ENCODE results near the gene ITLN2.
"Not testable (repeated sequence)": the region's sequence is repeated elsewhere in the genome, so short reads cannot be mapped to it uniquely, and the experiment has no call there.

ITLN2 gene

DNA sequence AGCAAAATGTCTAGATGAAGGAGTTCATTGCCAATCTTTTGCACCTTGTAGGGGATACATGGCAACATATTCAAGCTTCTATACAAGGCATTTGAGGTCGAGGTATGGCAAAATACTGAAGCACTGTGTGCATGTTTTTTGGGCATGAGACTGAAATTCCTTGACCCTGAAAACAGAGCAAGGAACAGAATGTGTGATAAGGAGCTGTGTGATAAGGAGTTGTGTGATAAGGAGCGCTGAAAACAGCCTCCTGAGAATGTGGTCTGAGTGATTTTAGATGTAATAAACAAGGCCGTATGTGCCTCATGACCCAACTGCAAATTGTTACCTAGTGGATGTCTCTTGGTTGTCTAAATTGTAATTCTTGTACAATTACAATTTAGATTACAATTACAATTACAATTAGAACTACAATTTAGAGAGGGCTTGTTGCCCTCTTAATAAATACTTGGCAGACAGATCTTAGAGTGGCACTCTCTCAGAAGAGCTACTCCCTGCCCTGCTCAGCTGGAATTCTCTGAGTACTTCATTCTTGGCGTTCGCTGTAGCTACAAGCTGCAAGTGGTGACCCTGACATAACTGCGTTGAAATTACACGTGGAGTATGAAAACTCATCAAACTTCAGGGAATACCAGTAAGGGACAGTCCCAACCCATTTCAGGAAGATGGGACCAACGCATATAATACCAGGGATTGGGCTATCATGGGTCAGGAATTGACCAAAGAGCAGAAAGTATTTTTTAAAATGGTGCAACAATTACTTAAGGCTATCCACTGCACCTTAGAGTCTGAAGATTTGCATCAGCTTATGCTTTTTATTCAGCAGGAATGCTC is 49.6 kb downstream of the ITLN2 start:
- DNase-seq: no peak

DNA sequence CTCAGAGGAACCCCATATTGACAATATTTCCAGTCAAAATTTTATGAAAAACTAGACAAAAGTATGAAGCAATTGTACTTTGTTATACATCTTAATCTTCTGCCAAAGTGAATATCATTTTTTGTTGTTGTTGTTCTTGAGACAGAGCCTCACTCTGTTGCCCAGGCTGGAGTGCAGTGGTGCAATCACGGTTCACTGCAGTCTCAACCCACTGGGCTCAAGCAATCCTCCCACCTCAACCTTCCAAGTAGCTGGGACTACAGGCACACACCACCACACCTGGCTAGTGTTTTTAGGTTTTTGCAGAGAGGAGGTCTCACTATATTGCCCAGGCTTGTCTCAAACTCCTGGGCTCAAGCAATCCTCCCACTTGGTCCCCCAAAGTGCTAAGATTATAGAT is 52.4 kb downstream of the ITLN2 start:
- DNase-seq: not testable (repeated sequence)

DNA sequence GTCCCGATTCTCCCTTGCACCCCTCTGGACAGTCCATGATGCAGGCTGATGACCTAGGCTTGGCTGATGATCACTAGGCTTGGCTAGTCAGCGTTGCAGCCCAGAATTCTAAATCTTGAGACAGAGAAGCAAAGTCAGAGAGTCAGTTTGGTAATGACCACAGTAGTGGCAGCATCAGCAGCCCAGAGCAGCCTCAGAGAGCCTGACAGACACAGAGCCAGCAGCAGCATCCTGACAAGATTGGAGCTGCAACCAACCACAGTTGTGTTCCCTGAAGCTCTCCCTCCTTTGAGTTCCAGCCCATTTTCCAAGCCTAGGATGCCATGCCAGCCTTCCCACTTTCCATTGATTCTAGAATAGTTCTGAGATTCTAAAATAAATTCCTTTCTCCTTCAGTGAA is 52.8 kb downstream of the ITLN2 start:
- DNase-seq: no peak

DNA sequence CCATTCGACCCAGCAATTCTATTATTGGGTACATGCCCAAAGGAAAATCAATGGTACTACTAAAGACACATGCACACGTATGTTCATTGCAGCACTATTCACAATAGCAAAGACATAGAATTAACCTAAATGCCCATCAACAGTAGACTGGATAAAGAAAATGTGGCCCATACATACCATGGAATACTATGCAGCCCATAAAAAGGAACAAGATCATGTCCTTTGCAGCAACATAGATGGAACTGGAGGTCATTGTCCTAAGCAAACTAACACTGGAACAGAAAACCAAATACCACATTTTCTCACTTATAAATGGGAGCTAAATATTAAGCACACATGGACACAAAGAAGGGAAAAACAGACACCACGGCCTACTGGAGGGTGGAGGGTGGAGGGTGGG is 53.9 kb downstream of the ITLN2 start:
- not testable (repeated sequence) for DNase-seq
